ENCODE data around the gene CPA5.

CPA5 gene, protein sequence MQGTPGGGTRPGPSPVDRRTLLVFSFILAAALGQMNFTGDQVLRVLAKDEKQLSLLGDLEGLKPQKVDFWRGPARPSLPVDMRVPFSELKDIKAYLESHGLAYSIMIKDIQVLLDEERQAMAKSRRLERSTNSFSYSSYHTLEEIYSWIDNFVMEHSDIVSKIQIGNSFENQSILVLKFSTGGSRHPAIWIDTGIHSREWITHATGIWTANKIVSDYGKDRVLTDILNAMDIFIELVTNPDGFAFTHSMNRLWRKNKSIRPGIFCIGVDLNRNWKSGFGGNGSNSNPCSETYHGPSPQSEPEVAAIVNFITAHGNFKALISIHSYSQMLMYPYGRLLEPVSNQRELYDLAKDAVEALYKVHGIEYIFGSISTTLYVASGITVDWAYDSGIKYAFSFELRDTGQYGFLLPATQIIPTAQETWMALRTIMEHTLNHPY

DNA sequence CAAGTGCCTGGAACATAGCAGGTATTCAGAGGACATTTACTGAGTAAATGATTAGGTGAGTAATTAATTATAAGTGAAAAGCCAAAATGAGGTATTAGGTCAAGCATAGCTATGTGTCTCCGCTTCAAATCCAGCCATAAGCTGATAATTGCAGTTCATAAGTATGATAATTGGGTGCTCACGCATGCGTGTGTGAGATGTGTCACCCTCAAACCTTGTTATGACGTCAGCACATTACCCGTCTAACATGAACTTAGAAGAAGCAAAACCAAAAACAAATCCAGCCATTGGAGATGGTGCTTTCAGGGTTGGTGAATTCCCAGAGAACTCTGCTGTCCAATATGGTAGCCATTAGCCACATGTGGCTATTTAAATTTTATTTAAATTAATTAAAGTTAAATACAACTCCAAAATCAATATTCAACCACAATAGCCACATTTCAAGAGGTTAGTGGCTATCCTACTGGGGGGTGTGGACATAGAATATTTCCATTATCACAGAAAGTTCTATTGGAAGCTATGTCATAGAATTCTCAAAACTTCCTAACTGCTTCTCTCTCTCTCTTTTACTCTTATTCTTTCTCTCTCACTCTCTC lies at the start of gene CPA5:
Gene CPA5 (plus strand): TSS at position 546 of the 596 bp plus-strand sequence. CDS start 1,670 bp downstream, outside the sequence.
- no peak within 1 kb of the TSS for H3K4me3 ChIP-seq (replicated peaks in 1 of 2; ENCODE audit: low read depth in 2 of 2, low read length in 2 of 2)
- DNase-seq (ENCODE audit: low read depth in 2 of 2): no peak
- TF ChIP-seq, protein P1, sequence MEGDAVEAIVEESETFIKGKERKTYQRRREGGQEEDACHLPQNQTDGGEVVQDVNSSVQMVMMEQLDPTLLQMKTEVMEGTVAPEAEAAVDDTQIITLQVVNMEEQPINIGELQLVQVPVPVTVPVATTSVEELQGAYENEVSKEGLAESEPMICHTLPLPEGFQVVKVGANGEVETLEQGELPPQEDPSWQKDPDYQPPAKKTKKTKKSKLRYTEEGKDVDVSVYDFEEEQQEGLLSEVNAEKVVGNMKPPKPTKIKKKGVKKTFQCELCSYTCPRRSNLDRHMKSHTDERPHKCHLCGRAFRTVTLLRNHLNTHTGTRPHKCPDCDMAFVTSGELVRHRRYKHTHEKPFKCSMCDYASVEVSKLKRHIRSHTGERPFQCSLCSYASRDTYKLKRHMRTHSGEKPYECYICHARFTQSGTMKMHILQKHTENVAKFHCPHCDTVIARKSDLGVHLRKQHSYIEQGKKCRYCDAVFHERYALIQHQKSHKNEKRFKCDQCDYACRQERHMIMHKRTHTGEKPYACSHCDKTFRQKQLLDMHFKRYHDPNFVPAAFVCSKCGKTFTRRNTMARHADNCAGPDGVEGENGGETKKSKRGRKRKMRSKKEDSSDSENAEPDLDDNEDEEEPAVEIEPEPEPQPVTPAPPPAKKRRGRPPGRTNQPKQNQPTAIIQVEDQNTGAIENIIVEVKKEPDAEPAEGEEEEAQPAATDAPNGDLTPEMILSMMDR (IDR thresholded peaks at IDR 0.05; ENCODE audit: low read depth, low read length): no peak

DNA sequence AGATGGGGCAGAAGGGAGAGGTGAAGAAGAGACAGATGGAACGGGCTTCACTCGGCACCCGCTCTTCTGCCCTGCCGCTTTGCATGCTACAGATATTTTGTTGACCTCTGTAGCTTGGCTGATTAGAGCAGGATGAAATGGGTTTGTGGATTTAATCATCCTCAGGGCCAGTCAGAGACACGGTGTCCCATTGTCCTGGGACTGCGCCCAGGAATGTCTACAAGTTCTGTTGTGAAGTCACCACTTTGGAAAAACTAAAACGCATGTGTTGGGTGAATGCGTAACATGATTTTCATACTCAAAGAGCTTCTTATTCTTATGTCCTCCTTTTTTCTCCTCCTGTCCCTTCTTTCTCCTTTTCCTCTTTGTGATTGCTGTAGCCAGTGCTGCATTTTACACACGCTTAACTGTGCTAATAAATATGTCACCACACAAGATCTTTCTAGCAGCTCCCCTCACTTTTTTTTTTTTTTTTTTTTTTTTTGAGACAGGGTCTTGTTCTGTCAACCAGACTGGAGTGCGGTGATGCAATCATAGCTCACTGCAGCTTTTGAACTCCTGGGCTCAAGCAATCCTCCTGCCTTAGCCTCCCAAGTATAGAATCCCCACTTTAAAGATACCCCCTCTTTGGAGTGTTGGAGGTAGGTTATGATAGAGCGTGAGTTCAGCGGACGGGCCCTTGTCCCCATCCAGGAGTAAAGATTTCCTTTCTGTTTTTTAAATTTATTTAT lies 48.2 kb upstream of the CPA5 start:
- TF ChIP-seq, protein P1 (IDR thresholded peaks at IDR 0.05; ENCODE audit: low read depth, low read length): no peak
- no peak overlapping the region for H3K4me3 ChIP-seq (replicated peaks in 1 of 2; ENCODE audit: low read depth in 2 of 2, low read length in 2 of 2)
- no peak for DNase-seq (ENCODE audit: low read depth in 2 of 2)

DNA sequence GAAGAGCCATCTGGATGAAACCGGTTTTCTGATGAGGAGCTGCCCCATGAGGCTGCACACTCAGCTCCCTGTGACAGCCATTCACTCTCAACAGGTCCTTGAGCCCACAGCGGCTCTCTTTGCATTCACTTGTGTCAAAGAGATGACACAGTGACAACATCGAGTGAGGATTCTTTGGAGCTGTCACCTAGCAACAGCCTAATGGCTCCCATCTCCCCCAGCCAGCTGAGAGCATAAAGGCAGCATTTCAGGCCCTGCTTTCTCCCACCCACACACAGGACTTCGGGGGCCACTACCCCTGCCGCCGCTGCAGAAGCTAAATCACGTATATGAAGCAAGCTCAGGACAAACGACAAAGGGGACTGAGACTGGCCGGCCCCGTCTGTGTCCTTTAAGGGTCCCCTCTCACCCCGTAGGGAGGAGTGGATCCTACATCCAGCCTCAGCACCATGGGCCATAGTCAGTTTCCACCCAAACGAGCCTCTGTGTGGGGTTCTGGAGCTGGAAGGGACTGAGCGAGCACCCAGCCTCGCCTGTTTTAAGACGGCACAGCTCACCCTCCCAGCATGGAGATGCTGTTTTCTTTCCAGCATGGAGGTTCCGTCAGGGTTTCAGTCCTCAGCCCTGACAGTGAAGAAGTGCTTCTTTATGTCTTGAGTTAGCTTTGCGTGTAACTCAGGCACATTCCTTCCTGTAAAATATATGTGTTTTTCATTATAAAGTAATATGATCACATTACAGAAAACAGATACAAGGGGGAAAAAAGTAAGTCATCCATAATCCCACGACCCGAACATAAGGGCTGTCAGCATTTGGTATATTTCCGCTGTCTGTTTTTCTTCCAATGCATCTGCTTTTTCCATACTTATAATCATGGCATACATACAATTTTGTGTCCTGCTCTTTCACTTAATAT lies 46.7 kb upstream of the CPA5 start:
- TF ChIP-seq, protein P1 (IDR thresholded peaks at IDR 0.05; ENCODE audit: low read depth, low read length): no peak
- DNase-seq (ENCODE audit: low read depth in 2 of 2): no peak
- no peak overlapping the region for H3K4me3 ChIP-seq (replicated peaks in 1 of 2; ENCODE audit: low read depth in 2 of 2, low read length in 2 of 2)

DNA sequence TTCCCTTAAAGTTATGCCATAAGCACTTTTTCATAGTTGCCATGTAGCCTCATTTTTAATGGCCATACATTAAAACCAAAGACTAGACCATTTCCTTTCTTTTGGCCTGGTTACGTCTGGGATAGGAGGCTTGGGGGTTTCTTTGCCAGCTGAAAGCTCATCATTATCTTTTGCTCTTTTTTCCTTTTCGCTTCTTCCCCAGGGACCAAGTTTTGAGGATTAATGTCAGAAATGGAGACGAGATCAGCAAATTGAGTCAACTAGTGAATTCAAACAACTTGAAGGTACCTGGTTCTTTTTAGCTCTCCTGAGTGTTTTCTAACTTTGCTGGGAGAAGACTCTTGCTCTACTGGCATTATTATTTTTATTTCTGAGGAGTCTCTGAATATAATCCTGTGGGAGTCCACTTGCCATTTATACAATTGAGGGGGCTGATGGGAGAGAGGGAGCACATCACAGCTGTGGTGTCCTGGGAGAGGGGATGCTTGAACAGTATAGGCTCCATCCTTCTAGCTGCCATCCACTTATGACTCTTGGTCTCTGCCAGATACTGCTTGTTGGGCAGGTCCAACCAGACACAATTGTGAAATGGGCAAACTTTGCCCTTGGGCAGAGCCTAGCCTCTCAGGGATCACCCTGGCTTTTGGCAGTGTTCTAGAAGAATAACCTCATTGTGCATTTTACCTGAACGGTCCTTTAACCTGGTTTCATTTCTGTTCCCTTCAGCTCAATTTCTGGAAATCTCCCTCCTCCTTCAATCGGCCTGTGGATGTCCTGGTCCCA lies 45.9 kb upstream of the CPA5 start:
- TF ChIP-seq, protein P1 (IDR thresholded peaks at IDR 0.05; ENCODE audit: low read depth, low read length): no peak
- DNase-seq (ENCODE audit: low read depth in 2 of 2): no peak
- H3K4me3 ChIP-seq (replicated peaks in 1 of 2; ENCODE audit: low read depth in 2 of 2, low read length in 2 of 2): no peak overlapping the region

DNA sequence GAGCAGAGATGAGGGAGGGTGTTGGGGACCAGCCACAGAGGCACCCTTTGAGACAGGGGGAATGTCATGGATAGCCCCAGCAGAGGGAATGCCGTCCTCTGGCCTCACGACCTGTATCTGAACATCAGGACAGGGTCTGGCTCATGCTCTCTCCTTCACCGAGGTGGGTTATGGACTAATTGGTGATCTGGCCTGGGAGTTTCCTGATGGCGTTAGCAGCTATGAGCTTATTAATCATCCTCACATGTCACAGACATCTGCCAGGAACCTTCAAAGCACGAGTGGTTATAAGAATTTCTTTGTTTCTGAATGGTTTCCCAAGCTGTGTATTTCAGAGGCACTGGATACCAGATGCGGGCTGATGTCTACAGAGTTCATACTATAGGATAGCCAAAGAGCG lies 44.8 kb upstream of the CPA5 start:
- TF ChIP-seq, protein P1 (IDR thresholded peaks at IDR 0.05; ENCODE audit: low read depth, low read length): no peak
- no peak overlapping the region for H3K4me3 ChIP-seq (replicated peaks in 1 of 2; ENCODE audit: low read depth in 2 of 2, low read length in 2 of 2)
- DNase-seq (ENCODE audit: low read depth in 2 of 2): no peak

Measured in cardiac fibroblast (primary cell).